ENCODE data around the gene PAX5.

Gene PAX5

DNA sequence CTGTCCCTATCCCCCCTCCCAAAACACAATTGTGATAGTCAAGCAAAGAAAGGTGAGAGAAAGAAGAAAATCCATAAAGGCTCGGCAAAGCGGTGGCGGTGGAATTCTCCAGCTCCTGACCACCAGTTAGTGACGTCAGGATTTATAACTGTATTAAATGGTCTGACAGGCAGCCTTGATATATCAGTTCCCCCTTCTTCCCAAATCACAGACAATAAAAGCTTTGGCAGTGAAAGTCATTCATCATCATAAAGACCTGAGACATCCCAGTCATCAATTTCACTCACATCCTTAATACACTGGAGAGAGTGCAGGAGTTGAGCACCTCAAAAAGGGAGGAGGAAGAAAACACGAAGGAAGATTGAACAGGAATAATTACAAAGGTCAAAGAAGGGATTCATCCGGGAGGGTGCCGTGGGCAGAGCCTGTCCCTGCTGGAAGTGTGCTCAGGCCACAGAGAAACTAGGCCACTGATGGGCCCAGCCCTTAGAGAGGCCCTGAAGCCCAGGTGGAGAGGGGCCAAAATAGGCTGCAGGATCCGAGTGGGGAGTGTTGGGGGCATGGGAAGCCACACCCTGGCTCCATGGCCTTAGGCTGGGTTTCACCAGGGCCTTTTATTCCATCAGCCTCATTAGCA, 131.9 kb downstream of the PAX5 start:
- Histone ChIP-seq H3K27me3 (no peaks in the 10 kb centered on the region), H3K36me3 (peaks cover 100% of the 10 kb centered on the region), H3K4me2 (no peak overlapping the region), H4K20me1 (peaks cover 100% of the 10 kb centered on the region), H3K27ac (no peak overlapping the region), H3K4me1 (peaks cover 5% of the 10 kb centered on the region; the same call in 1 of the 2 replicates), H3K9ac (no peak overlapping the region), H3K4me3 (no peak overlapping the region), H3K9me3 (no peaks in the 10 kb centered on the region)
- no peak for TF ChIP-seq Cebpa-rat (IDR thresholded peaks at IDR 0.05)

- H3K4me1 ChIP-seq: no peaks in the 10 kb centered on the region; the same call in 1 of the 2 replicates
- no peak overlapping the region for H3K4me2 ChIP-seq
- no peak overlapping the region for H3K4me3 ChIP-seq
- no peaks in the 10 kb centered on the region for H3K9me3 ChIP-seq
- H3K36me3 ChIP-seq: peaks cover 100% of the 10 kb centered on the region
- peaks cover 100% of the 10 kb centered on the region for H4K20me1 ChIP-seq
- H3K9ac ChIP-seq: no peak overlapping the region
- H3K27me3 ChIP-seq: no peaks in the 10 kb centered on the region
- H3K27ac ChIP-seq: no peak overlapping the region
- no peak for TF ChIP-seq Cebpa-rat (IDR thresholded peaks at IDR 0.05)
Observed at GRCh38 chr9:36901528-36901927, 132.5 kb downstream of the PAX5 start.

DNA sequence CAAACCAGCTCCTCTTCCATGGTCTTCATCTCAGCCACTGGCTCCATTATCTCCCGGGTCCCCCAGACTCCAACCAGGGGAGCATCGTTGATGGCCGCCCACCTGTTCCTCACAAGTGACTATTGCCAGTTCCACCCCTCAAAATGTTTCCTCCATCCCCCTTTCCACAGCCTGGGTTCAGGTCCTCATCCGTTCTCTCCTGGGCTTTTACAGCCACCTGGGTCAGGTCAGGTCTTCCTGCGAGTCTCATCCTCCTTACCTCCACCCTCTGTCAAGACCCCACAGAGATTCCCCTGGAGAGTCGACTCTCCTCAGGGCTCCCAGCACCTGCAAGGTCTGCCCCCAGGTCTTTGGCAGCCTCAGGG, 133.2 kb downstream of the PAX5 start:
- H3K4me3 ChIP-seq: no peak overlapping the region
- peaks cover 100% of the 10 kb centered on the region for H3K36me3 ChIP-seq
- H3K27ac ChIP-seq: no peak overlapping the region
- no peak overlapping the region for H3K9ac ChIP-seq
- no peaks in the 10 kb centered on the region for H3K9me3 ChIP-seq
- no peaks in the 10 kb centered on the region; the same call in 1 of the 2 replicates for H3K4me1 ChIP-seq
- no peak for TF ChIP-seq Cebpa-rat (IDR thresholded peaks at IDR 0.05)
- peaks cover 100% of the 10 kb centered on the region for H4K20me1 ChIP-seq
- no peaks in the 10 kb centered on the region for H3K27me3 ChIP-seq
- H3K4me2 ChIP-seq: no peak overlapping the region

- Histone ChIP-seq H3K27ac (no peak overlapping the region), H3K9ac (no peak overlapping the region), H3K27me3 (no peaks in the 10 kb centered on the region), H3K4me3 (no peak overlapping the region), H3K36me3 (peaks cover 100% of the 10 kb centered on the region), H4K20me1 (peaks cover 100% of the 10 kb centered on the region), H3K4me2 (no peak overlapping the region), H3K9me3 (no peaks in the 10 kb centered on the region), H3K4me1 (no peaks in the 10 kb centered on the region; the same call in 1 of the 2 replicates)
- no peak for TF ChIP-seq Cebpa-rat (IDR thresholded peaks at IDR 0.05)
Observed at GRCh38 chr9:36900136-36900855, 133.8 kb downstream of the PAX5 start.

- peaks cover 100% of the 10 kb centered on the region for H4K20me1 ChIP-seq
- no peaks in the 10 kb centered on the region for H3K27me3 ChIP-seq
- no peak overlapping the region for H3K4me2 ChIP-seq
- no peaks in the 10 kb centered on the region for H3K9me3 ChIP-seq
- H3K4me3 ChIP-seq: no peak overlapping the region
- TF ChIP-seq Cebpa-rat (IDR thresholded peaks at IDR 0.05): no peak
- H3K27ac ChIP-seq: no peak overlapping the region
- H3K36me3 ChIP-seq: peaks cover 100% of the 10 kb centered on the region
- no peaks in the 10 kb centered on the region; the same call in 1 of the 2 replicates for H3K4me1 ChIP-seq
- no peak overlapping the region for H3K9ac ChIP-seq
Observed at GRCh38 chr9:36899406-36899805, 134.7 kb downstream of the PAX5 start.

DNA sequence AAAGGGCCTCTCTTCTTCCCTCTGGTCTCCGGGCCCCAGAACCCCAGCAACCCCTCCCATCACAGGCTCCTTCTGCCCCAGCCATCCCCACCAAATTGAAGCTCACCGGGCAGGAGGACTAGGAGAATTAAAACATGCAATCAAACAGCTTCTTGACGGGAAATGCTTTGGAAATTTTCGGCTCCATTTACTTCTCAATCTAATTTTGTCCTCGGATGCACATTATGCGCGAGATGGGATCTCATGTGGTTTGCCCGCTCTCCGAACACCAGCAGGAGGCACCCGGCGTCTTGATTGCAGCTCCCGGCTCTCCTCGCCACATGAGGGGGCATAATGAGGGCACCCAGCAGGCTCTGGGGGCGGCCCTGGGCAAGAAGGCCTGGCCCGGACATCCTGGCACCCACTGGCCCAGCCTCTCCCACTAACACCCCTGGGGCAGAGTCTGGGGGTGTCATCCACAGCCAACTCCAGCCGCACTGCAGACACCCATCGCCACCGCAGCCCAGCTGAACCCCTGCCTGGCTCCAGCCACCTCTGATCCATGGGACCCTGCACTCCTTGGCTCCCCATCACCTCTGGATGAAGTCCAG, 135.5 kb downstream of the PAX5 start:
- peaks cover 100% of the 10 kb centered on the region for H3K36me3 ChIP-seq
- no peak overlapping the region for H3K27ac ChIP-seq
- no peak overlapping the region for H3K9ac ChIP-seq
- no peak for TF ChIP-seq Cebpa-rat (IDR thresholded peaks at IDR 0.05)
- H3K4me3 ChIP-seq: no peak overlapping the region
- peaks cover 100% of the 10 kb centered on the region for H4K20me1 ChIP-seq
- H3K27me3 ChIP-seq: no peaks in the 10 kb centered on the region
- no peaks in the 10 kb centered on the region for H3K9me3 ChIP-seq
- no peaks in the 10 kb centered on the region; the same call in 1 of the 2 replicates for H3K4me1 ChIP-seq
- H3K4me2 ChIP-seq: no peak overlapping the region

DNA sequence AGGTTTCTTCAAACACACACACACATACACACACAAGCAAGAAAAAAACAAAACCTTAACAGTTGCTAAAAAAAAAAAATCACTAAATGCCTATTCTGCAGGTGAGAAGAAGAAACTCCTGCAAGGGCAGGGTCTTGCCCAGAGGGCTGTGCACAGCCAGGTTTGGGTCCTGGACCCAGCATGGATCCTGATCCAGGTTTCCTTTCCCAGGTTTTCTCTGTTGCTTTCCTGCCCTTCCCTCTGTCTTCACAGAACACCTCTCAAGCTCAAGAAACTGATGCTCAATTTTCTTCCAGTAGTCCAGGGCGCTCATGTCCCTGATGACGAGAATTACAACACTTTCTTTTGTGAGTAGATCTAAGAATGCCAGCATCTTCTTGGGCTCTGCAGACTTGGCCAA, 136.6 kb downstream of the PAX5 start:
- Histone ChIP-seq H3K27ac (no peak overlapping the region), H3K4me2 (no peak overlapping the region), H3K36me3 (peaks cover 99% of the 10 kb centered on the region), H3K27me3 (no peaks in the 10 kb centered on the region), H4K20me1 (peaks cover 100% of the 10 kb centered on the region), H3K4me1 (no peaks in the 10 kb centered on the region; the same call in 1 of the 2 replicates), H3K4me3 (no peak overlapping the region), H3K9ac (no peak overlapping the region), H3K9me3 (no peaks in the 10 kb centered on the region)
- no peak for TF ChIP-seq Cebpa-rat (IDR thresholded peaks at IDR 0.05)

GRCh38 chr9:36897019-36897418, 137.0 kb downstream of the PAX5 start:
- H3K4me1 ChIP-seq: no peaks in the 10 kb centered on the region; the same call in 1 of the 2 replicates

DNA sequence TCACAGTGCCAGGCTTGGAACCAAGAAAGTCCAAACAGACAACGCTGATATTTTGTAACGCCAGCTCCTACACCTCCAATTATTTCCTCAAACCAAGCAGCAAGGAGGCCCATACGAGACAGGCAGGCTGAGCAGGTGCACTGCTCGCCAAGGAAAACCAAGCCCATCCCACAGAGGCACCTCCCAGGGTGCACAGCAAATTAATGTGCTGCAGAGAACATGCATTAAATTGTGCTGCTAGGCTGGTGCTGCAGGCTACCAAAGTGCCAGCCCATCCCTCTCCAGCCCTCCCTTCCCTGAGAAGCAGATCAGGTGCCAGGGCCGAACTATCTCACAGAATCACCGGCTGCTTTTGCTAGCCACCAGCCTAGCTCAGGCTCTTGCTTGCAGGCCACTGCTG, 137.8 kb downstream of the PAX5 start:
- H3K4me2 ChIP-seq: no peak overlapping the region
- H3K4me3 ChIP-seq: no peak overlapping the region
- no peak for TF ChIP-seq Cebpa-rat (IDR thresholded peaks at IDR 0.05)
- no peak overlapping the region for H3K27ac ChIP-seq
- no peak overlapping the region for H3K9ac ChIP-seq
- H3K4me1 ChIP-seq: no peaks in the 10 kb centered on the region
- no peaks in the 10 kb centered on the region for H3K9me3 ChIP-seq
- H3K27me3 ChIP-seq: no peaks in the 10 kb centered on the region
- H4K20me1 ChIP-seq: peaks cover 100% of the 10 kb centered on the region
- peaks cover 99% of the 10 kb centered on the region for H3K36me3 ChIP-seq

More at GRCh38 chr9:36897019-36897418, 137.0 kb downstream of the PAX5 start:
- H3K9me3 ChIP-seq: no peaks in the 10 kb centered on the region
- H4K20me1 ChIP-seq: peaks cover 100% of the 10 kb centered on the region
- H3K27ac ChIP-seq: no peak overlapping the region
- H3K27me3 ChIP-seq: no peaks in the 10 kb centered on the region
- H3K4me2 ChIP-seq: no peak overlapping the region
- TF ChIP-seq Cebpa-rat (IDR thresholded peaks at IDR 0.05): no peak
- H3K4me3 ChIP-seq: no peak overlapping the region
- H3K36me3 ChIP-seq: peaks cover 99% of the 10 kb centered on the region
- no peak overlapping the region for H3K9ac ChIP-seq

GRCh38 chr9:36895744-36896260, 138.3 kb downstream of the PAX5 start:
- Histone ChIP-seq H3K4me2 (no peak overlapping the region), H3K4me1 (no peaks in the 10 kb centered on the region), H3K9me3 (no peaks in the 10 kb centered on the region), H3K27ac (no peak overlapping the region), H3K9ac (no peak overlapping the region), H4K20me1 (peaks cover 100% of the 10 kb centered on the region), H3K36me3 (peaks cover 99% of the 10 kb centered on the region), H3K4me3 (no peak overlapping the region), H3K27me3 (no peaks in the 10 kb centered on the region)
- no peak for TF ChIP-seq Cebpa-rat (IDR thresholded peaks at IDR 0.05)
